HG02884 (cell line): ENCODE measurements around the gene CHL1.

Source experiments
- ATAC-seq: cut with Tn5 transposase; IDR thresholded peaks from one replicate; pipeline ENCODE4 v1.9.1; 2021; ENCODE audit warnings: mild to moderate bottlenecking, moderate library complexity; ENCODE audit not compliant: unreplicated experiment

Gene CHL1

DNA sequence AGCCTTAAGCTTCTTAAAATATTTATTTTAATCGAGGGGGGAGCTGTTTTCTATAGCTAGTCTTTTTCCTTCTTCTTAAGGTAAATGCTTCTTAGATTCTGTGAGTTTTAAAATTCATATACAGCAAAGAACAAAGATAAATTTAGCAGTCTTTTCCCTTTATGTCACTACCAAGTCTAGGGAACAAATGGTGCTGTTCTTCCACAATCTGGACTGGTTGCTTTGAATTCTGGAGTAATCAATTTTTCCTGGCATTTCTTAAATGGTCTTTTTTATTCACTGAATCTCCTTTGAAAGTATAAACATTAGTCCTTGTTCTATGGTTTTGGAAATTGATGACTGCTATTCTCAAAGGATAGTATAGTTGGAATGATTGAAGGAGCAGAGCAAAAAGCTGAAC is 82.8 kb downstream of the CHL1 start:
- no peak for ATAC-seq

DNA sequence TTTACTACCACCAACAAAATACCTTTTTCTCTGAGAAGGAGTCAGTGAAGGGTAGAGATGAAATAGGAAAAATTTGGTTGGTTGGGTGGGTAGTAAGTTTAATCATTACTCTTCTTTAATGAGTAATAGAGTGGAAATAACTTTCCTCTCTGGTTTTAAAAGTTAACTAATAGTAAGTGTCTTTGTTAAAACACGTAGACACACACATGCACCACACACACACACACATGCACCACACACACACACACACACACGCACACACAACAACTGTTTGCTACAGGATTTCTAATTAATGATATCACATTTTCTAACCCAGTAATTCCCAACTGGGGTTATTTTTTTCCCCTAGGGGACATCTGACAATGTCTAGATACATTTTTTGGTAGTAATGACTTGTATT is 84.1 kb downstream of the CHL1 start:
- ATAC-seq = no peak

DNA sequence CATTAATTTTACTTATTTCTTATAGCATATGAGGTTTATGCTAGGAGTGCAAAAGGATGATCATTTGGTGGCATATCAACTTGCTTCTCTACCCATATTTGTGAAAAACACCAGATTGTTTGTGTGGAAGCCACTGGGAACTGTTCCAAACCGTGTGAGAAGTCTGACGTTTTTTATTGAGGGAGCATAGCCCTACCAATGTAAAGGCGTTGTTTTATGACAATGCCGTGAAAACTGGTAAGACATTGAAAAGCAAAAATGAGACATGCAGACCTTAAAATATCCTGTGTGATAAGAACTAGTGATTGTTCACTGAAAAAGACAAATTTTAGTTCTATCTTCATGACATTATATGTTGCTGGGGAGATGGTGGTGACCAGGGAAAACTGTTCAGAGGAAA is 87.8 kb downstream of the CHL1 start:
- no peak for ATAC-seq

- ATAC-seq = no peak
Observed at GRCh38 chr3:288417-288816, 91.9 kb downstream of the CHL1 start.

- no peak for ATAC-seq
Observed at GRCh38 chr3:291028-291427, 94.5 kb downstream of the CHL1 start.

DNA sequence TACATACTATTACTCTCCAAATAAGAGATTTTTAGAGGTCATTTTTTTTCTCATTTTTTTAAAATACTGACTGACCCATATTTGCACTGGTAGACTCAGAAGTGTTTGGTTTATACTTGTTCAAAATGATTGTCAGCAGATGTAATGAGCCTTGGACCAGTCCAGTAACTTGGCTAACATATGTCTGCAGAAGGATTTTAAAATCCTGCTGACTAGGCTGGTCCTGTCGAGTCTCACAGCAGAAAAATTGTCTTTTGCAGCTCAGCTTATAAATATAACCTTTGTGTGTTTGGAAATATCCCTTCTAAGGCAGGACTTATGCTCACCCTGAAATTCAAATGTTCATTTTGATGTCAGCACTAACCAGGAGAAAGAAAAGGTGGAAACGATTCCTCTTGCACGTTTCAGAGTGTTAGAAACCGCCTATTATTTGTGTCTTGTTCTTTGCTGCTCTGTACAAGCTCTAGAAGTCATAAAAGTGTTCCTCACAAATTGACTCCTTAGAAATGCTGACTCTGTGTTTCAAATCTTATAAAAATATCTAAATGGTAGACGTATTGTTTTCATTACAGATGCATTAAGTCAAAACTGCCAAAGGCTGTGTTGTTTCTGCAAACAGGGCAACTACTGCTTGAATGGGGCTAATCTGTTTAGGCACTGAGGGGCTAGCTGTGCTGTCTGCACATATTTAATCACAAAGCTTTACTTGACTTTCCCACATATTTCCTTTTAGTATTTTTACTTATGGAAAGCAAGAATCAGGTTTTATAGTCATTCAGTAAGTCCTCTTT is 95.3 kb downstream of the CHL1 start:
- ATAC-seq = no peak

- ATAC-seq = no peak
Observed at GRCh38 chr3:294096-294495, 97.5 kb downstream of the CHL1 start.

- ATAC-seq = no peak
Observed at GRCh38 chr3:294581-294980, 98.0 kb downstream of the CHL1 start.

GRCh38 chr3:295166-295565 is 98.6 kb downstream of the CHL1 start:
- ATAC-seq = no peak

DNA sequence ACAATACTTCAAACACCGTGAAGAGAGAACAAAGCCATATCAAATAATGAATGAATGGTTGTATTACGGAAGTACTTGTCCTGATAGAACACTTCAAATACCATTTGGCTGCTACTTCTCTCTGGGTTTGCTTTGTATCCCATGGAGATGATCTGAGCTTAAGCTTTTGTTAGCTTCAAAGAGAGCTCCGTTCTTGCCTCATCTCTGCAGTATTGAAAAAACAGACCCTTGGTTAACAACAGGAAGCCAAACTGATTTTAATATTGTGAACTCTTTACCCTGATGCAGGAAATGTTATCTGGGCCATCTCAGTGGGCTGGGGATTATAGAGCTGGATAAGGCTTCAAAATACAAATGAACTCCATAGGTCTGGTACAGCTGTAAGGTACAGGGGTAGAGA is 101.0 kb downstream of the CHL1 start:
- ATAC-seq = no peak

DNA sequence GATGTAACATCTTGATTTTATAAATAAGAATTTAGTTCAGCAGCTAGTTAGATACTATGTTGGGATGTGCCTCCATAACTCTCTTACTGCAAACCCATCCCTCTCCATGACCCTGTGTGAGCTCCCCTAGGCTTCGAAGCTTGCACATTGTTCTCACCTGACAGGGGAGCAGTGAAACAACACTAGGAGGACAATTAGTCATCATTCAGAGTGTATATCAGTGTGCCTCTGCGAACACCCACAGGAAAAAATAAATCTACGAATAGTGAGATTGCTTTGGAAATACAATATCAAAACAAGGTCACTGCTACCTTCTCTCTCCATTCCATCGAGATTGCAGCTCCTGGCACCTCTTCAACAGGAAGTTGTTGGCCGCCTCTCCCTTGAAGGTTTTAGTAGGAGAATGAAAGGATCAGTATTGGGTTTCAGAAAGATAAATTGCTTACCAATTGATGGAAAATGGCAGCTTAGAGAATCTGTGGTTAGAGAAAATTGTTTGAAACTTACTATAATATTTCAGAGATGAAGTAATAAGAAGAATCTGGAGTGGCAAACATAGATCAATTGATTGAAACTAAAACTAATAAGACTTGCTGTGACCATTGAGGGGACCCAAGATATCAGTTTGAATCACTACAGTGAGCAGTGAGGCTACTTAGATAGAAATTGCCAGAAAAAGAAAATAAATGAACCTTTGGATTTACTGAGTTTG is 103.2 kb downstream of the CHL1 start:
- no peak for ATAC-seq

- no peak for ATAC-seq
Observed at GRCh38 chr3:307182-307581, 110.6 kb downstream of the CHL1 start.

DNA sequence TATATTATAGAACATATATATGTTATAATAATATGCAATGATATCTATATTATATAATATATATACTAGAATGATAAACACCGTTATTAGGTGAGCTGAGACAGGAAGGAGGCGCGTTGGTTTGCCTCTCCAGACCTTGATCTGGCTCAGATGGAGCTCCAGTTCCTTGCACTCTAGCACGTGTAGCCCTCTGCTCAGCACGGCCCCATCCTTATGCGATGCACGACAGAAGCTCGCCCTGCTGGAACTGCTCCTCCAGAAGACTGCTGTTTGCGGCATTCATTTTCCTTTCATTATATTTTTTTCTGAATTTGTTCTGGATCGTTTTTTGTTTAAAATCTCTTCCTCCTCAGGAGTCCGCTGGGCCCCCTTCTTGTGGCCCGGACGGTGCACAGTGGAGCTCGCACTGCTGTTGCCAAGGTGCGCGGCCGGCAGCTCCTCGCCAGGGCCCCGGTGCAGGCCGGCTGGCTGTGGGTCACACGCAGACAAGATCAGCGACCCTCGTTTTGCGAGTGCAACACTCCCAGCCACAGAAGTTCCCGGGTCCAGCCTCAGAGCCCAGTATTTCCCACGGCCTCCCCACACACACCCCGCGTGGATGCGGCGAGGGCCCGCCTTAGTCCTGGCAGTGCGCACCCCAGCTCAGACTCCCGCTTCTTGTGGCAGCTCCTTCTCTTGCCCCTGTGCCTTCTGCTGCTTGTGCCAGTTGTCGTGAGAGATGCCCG is 112.2 kb downstream of the CHL1 start:
- no peak for ATAC-seq

GRCh38 chr3:312160-312733 is 115.7 kb downstream of the CHL1 start:
- no peak for ATAC-seq

- ATAC-seq = no peak
Observed at GRCh38 chr3:312911-313310, 116.3 kb downstream of the CHL1 start.

DNA sequence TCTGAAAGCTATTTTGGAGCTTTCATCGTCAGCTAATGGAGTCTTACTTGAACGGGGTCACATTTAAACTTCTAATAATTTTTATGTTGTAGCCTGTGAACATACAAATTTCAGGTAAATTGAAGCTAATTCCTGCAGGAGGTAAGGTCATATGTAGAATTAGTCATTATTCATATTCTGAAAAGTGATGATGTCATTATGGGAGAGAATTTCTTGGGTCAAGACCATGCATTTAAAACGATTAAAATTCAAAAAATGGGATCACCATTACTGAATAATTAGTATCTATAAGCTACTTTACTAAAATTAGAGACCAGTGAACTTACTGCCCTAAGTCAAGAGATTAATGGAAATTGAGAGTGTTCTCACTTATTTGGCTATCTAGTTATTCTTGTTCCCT is 120.4 kb downstream of the CHL1 start:
- ATAC-seq = no peak

DNA sequence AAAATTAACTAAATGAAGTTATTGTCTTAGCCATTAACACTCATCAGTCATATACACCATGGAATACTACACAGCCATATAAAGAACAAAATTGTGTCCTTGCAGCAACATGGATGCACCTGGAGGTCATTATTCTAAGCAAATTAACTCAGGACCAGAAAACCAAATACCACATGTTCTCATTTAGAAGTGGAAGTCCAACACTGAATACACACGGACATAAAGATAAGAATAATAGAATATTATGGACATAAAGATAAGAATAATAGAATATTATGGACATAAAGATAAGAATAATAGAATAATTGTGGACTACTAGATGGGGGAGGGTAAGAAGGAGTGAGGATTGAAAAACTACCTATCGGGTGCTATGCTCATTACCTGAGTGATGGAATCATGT is 122.3 kb downstream of the CHL1 start:
- ATAC-seq = no peak

DNA sequence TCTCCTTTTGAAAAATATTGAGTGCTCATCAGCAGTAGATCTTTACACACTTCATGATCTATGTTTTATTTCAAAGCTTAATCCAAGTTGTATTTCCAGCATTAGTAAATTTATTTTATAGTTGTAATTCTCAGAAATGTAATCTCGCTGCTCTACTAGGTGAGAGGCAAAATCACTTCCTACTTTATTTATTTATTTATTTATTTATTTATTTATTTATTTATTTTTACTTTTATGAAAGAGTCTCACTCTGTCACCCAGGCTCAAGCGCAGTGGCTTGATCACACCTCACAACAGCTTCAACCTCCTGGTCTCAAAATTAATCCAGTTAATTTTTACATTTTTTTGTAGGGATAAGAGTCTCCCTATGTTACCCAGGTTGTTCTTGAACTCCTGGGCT is 127.9 kb downstream of the CHL1 start:
- no peak for ATAC-seq

DNA sequence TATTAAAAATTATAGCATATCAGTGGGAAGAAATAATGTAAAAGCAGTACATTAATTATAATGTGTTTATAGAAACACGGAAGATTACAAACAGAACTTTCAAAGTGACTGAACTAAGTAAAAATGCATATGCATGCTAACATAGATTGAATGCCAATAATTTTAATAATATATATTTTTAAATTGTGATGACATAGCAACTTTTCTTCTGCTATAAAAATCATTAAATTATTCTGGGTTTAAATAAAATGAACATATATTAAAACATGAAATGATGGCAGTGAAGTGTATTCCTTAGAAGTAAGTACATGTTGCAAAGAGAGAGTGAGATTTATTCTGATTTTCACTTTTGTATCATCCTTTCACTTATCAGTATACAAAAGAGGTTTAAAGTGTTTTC is 128.9 kb downstream of the CHL1 start:
- no peak for ATAC-seq

GRCh38 chr3:330494-331115 is 134.0 kb downstream of the CHL1 start:
- no peak for ATAC-seq

DNA sequence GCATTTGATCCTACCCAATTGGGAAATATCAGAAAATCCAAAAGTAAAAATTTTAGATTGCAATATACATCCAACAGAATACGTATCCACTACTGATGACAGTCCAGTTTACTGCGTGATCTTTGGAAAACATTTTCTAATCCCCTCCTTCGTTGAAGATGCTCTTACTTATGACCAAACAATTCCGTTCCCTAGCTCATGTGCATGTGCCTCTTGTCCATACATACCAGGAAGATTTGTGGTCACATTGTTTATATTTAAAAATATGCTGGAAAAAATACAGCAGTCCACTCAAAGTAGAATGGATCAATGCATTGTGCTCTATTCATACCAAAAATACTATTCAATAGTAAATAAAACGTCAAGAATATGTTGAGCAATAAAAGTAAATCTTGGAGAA is 135.3 kb downstream of the CHL1 start:
- no peak for ATAC-seq
